HG02623 (cell line): ENCODE measurements around the gene XPC.
A peak's percentile ranks its signal among the peaks of the same experiment; 100 is the strongest.

Experiments used
- ATAC-seq: cut with Tn5 transposase; IDR thresholded peaks from one replicate; pipeline ENCODE4 v1.9.1; 2021; ENCODE audit warnings: moderate library complexity; ENCODE audit not compliant: unreplicated experiment

XPC gene

GRCh38 chr3:14208977-14209394, 30.6 kb upstream of the XPC start:
- no peak for ATAC-seq

GRCh38 chr3:14208168-14208567, 29.8 kb upstream of the XPC start:
- no peak for ATAC-seq

- no peak for ATAC-seq
Observed at GRCh38 chr3:14206548-14207177, 28.3 kb upstream of the XPC start.

- ATAC-seq: no peak
Observed at GRCh38 chr3:14204515-14205284, 26.3 kb upstream of the XPC start.

- peak; percentile 55 for ATAC-seq
Observed at GRCh38 chr3:14203521-14204079, 25.2 kb upstream of the XPC start.

- no peak for ATAC-seq
Observed at GRCh38 chr3:14202874-14203520, 24.6 kb upstream of the XPC start.

GRCh38 chr3:14201940-14202684, 23.7 kb upstream of the XPC start:
- no peak for ATAC-seq

- no peak for ATAC-seq
Observed at GRCh38 chr3:14200841-14201240, 22.4 kb upstream of the XPC start.

GRCh38 chr3:14200276-14200675, 21.9 kb upstream of the XPC start:
- ATAC-seq: no peak

- no peak for ATAC-seq
Observed at GRCh38 chr3:14199641-14200040, 21.2 kb upstream of the XPC start.

- ATAC-seq: no peak
Observed at GRCh38 chr3:14194865-14195264, 16.5 kb upstream of the XPC start.

GRCh38 chr3:14188041-14188754, 9.8 kb upstream of the XPC start:
- no peak for ATAC-seq

- no peak for ATAC-seq
Observed at GRCh38 chr3:14186854-14187458, 8.6 kb upstream of the XPC start.

- no peak for ATAC-seq
Observed at GRCh38 chr3:14183015-14183577, 4.7 kb upstream of the XPC start.

GRCh38 chr3:14181253-14181652, 2.9 kb upstream of the XPC start:
- no peak for ATAC-seq

- ATAC-seq: no peak
Observed at GRCh38 chr3:14179795-14180194, 1.4 kb upstream of the XPC start.

GRCh38 chr3:14179114-14179465, 689 bp upstream of the XPC start:
- no peak for ATAC-seq

- no peak for ATAC-seq
Observed at GRCh38 chr3:14177580-14178246, 688 bp downstream of the XPC start.

- no peak for ATAC-seq
Observed at GRCh38 chr3:14175383-14176037, 2.9 kb downstream of the XPC start.
